Measurements from ENCODE around the gene SNAPC2.
A peak's percentile ranks its signal among the peaks of the same experiment; 100 is the strongest.

SNAPC2 gene

DNA sequence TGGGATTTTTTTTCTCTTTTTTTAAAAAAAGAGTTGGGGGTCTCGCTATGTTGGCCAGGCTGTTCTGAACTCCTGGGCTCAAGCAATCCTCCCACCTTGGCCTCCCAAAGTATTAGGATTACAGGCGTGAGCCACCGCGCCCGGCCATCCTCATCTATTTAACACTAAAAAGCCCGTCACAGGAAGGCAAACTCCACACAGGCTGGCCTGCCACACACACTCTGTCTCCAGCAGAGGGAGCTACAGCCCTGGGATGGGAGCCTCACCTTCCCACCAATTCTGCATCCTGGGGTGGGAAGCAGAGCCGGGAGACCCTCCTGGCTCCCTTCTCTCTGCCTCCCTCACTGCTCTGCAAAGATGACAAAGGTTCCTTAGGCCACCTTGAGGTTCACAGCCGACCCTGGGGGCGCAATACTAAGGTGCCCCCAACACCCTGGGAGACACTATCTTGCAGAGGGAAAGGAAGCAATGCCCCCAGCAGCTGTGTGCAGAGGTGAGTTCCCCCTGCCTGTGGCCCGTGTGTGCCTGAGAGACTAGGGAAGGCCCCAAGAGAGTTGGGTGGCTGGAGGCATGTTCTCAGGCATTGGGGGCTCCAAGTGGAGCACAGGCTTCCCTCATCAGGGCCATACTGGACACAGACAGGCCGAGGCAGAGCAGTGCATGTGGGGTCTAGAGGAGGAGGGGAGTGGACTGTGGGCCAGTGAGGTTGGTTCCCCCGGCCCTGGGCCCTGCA is 50.7 kb downstream of the SNAPC2 start:
- H3K36me3 ChIP-seq (ENCODE audit: control insufficient read depth, insufficient read depth, low read length) = no peaks in the 10 kb centered on the region
- TF ChIP-seq, protein P1, sequence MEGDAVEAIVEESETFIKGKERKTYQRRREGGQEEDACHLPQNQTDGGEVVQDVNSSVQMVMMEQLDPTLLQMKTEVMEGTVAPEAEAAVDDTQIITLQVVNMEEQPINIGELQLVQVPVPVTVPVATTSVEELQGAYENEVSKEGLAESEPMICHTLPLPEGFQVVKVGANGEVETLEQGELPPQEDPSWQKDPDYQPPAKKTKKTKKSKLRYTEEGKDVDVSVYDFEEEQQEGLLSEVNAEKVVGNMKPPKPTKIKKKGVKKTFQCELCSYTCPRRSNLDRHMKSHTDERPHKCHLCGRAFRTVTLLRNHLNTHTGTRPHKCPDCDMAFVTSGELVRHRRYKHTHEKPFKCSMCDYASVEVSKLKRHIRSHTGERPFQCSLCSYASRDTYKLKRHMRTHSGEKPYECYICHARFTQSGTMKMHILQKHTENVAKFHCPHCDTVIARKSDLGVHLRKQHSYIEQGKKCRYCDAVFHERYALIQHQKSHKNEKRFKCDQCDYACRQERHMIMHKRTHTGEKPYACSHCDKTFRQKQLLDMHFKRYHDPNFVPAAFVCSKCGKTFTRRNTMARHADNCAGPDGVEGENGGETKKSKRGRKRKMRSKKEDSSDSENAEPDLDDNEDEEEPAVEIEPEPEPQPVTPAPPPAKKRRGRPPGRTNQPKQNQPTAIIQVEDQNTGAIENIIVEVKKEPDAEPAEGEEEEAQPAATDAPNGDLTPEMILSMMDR (IDR thresholded peaks at IDR 0.05) = peak; percentile 60
- no peak overlapping the region for H3K9ac ChIP-seq

DNA sequence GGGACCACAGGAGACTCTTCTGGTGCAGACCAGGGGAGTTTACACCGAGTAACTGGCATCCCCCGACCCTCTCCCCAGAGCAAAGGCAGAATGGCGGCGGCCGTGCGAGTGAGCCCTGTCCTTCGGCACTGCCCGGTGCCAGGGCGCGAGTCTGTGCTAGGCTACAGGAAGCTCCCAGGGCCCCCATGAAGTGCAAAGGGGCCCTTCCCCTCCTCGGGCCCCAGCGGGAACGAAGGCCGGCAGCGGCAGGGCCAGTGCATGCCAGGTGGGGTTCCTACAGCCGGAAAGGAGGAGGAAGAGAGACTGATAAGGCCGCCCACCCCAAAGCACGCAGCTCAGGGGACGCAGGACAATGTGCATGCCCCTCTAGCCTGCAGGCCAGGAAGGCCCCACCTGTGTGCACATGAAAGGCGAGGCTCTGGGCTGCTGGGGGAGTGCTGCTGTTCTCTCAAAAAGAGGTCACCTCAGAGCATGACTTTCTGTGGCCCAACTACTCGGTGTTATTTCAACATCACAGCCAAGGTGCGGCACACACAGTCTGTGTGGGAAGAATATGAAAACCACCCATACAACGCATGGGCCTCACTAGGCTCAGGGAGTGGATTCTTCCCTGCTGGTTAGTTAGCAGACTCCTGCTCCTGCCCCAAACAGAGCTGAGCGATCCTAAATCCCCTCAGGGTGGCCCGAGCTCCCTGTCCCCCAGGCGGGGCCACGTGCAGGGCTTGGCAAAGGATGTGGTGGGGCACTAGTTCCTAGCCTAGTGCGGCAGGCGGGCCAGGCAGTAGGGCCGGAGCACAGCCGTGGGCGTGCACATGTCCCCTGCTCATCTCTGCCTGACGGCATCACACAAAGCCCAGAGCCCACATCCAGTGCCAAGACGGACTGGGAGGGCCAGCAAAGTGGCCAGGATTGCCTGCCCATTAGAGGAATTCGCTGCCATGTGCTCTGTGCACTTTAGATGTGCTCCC is 51.7 kb downstream of the SNAPC2 start:
- Histone ChIP-seq H3K27me3 (ENCODE audit: control insufficient read depth, insufficient read depth, low read length) (no peaks in the 10 kb centered on the region), H3K9me3 (ENCODE audit: control insufficient read depth, low read length) (no peaks in the 10 kb centered on the region), H3K4me3 (ENCODE audit: low read depth, low read length) (no peak overlapping the region), H2AFZ (no peak overlapping the region), H3K4me1 (peaks cover 8% of the 10 kb centered on the region), H3K27ac (no peak overlapping the region), H3K79me2 (peaks cover 23% of the 10 kb centered on the region), H3K36me3 (ENCODE audit: control insufficient read depth, insufficient read depth, low read length) (no peaks in the 10 kb centered on the region), H3K4me2 (ENCODE audit: low read length) (no peak overlapping the region), H3K9ac (no peak overlapping the region)
- TF ChIP-seq, protein P1 (IDR thresholded peaks at IDR 0.05) = no peak

More for the DNA sequence above, 50.7 kb downstream of the SNAPC2 start:
- peaks cover 8% of the 10 kb centered on the region for H3K4me1 ChIP-seq
- H3K27me3 ChIP-seq (ENCODE audit: control insufficient read depth, insufficient read depth, low read length) = no peaks in the 10 kb centered on the region
- peaks cover 18% of the 10 kb centered on the region for H3K79me2 ChIP-seq
- no peak overlapping the region for H3K4me3 ChIP-seq (ENCODE audit: low read depth, low read length)
- H2AFZ ChIP-seq = no peak overlapping the region
- no peak overlapping the region for H3K4me2 ChIP-seq (ENCODE audit: low read length)
- H3K9me3 ChIP-seq (ENCODE audit: control insufficient read depth, low read length) = no peaks in the 10 kb centered on the region
- H3K27ac ChIP-seq = no peak overlapping the region
